Nephron progenitor cell (in vitro differentiated cells): ENCODE data around the gene NOM1.

Source experiments
- DNase-seq: peaks from one replicate; pipeline ENCODE4 v3.0.0; 2021
- H3K27ac Mint-ChIP-seq: 2 replicates; pipeline ENCODE4 v1.8.0; 2021; ENCODE audit warnings: mild to moderate bottlenecking, moderate library complexity, mixed read lengths
- H3K27me3 Mint-ChIP-seq: 2 replicates; pipeline ENCODE4 v1.8.0; 2021; ENCODE audit warnings: mild to moderate bottlenecking, low read depth, mixed read lengths; ENCODE audit not compliant: poor library complexity
- H3K36me3 Mint-ChIP-seq: 2 replicates; pipeline ENCODE4 v1.8.0; 2021; ENCODE audit warnings: low read depth, mixed read lengths
- H3K4me1 Mint-ChIP-seq: 2 replicates; pipeline ENCODE4 v1.8.0; 2021; ENCODE audit warnings: mixed read lengths
- H3K4me3 Mint-ChIP-seq: 2 replicates; pipeline ENCODE4 v1.8.0; 2021; ENCODE audit warnings: mild to moderate bottlenecking, moderate library complexity, mixed read lengths
- H3K9me3 Mint-ChIP-seq: 2 replicates; pipeline ENCODE4 v1.8.0; 2021; ENCODE audit warnings: mild to moderate bottlenecking, moderate library complexity, mixed read lengths
- TF ChIP-seq, protein P1 (sequence below): fragments of 200-600 bp; sonication (generic); IDR thresholded peaks from 2 replicates; pipeline ENCODE4 v1.5.0; 2021; ENCODE audit warnings: antibody characterized with exemption

NOM1 gene

DNA sequence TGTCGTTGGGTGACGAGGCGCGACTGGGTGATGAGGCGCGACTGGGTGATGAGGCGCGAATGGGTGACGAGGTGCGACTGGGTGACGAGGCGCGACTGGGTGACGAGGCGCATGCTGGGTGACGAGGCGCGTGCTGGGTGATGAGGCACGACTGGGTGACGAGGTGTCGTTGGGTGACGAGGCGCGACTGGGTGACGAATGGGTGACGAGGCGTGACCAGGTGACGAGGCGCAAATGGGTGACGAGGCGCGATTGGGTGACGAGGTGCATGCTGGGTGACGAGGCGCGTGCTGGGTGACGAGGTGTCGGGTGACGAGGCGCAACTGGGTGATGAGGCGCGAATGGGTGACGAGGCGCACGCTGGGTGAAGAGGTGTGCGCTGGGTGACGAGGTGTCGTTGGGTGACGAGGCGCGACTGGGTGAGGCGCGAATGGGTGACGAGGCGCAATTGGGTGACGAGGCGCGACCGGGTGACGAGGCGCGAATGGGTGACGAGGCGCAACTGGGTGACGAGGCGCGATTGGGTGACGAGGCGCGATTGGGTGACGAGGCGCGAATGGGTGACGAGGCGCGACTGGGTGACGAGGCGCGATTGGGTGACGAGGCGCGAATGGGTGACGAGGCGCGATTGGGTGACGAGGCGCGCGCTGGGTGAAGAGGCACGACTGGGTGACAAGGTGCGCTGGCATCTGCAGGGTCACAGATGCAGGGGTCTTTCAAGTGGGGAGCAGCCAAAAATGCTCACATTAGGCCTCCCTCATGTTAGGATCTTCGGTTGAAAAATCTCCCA, 7.9 kb upstream of the NOM1 start:
- Mint-ChIP-seq H3K4me3 (no peak overlapping the region), H3K27me3 (peaks cover 51% of the 10 kb centered on the region), H3K36me3 (peaks cover 8% of the 10 kb centered on the region), H3K4me1 (peaks cover 23% of the 10 kb centered on the region), H3K27ac (no peak overlapping the region), H3K9me3 (peaks cover 24% of the 10 kb centered on the region)
- TF ChIP-seq, protein P1, sequence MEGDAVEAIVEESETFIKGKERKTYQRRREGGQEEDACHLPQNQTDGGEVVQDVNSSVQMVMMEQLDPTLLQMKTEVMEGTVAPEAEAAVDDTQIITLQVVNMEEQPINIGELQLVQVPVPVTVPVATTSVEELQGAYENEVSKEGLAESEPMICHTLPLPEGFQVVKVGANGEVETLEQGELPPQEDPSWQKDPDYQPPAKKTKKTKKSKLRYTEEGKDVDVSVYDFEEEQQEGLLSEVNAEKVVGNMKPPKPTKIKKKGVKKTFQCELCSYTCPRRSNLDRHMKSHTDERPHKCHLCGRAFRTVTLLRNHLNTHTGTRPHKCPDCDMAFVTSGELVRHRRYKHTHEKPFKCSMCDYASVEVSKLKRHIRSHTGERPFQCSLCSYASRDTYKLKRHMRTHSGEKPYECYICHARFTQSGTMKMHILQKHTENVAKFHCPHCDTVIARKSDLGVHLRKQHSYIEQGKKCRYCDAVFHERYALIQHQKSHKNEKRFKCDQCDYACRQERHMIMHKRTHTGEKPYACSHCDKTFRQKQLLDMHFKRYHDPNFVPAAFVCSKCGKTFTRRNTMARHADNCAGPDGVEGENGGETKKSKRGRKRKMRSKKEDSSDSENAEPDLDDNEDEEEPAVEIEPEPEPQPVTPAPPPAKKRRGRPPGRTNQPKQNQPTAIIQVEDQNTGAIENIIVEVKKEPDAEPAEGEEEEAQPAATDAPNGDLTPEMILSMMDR: no peak
- no peak for DNase-seq

DNA sequence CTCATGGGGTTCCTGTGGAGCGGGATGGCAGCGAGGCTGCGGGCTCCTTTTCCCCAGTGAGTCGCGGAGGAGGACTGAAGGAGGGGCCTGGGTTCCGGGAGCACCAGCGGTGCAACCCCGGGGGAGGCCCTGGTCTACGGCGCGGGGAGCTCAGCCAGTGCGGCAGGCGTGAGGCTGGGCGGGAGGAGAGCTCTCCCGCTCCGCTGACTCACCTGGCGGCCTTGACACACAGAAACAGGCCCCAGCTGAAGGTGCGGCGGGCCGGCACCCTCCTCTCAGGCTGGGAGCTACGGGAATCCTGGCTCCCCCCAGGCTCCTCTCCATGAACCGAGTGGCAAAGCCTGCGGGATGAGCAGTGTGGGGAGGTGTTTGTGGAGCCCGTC, 6.8 kb upstream of the NOM1 start:
- TF ChIP-seq, protein P1: no peak
- Mint-ChIP-seq H3K27ac (no peak overlapping the region), H3K27me3 (peaks cover 55% of the 10 kb centered on the region), H3K4me3 (no peak overlapping the region), H3K36me3 (peaks cover 8% of the 10 kb centered on the region), H3K4me1 (peaks cover 29% of the 10 kb centered on the region), H3K9me3 (peaks cover 28% of the 10 kb centered on the region)
- no peak for DNase-seq

DNA sequence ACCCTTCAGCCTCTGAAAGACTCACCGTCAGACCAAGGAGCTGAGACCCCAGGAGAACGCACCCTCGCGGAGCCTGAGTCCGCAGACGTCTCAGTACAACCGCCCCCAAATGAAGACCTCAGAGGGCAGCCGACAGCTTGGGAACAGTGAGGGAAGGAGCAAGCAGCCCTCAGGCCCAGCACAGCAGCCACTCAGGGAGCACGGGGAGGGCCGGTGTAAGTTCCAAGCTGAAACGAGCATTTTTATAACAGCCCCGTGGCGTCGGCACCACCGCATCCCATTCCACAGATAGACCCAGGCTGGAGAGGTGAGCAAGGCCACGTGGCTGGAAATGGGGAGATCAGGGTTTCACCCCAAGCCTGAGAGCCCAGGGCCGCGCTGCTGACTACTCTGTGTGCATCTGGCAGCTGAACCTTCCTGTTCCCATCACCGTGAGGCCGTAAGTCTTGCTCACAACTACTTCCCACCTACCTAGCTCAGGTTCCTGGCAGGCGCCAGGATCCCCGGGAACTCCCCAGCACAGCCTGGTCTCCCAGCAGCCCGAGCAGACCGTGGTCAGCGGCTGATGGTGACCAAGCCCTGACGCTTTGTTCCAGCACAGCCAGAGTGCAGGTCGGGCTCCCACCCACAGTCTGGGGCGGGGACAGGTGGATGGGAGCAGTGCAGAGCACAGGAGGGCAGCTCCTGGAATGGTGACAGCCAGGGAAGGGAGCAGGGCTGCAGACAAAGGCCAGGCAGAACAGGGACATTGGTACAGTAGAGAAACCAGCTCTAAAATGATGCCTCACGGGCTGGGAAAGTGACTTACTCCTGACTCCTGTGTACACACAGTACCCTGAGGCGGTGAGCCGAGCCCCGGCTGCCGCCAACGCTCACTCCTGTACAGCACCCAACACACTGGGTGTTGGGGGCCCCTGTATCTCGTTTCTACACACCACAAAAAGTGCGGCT, 6.1 kb upstream of the NOM1 start:
- peaks cover 25% of the 10 kb centered on the region for H3K4me1 Mint-ChIP-seq
- no peak overlapping the region for H3K27ac Mint-ChIP-seq
- TF ChIP-seq, protein P1: no peak
- DNase-seq: no peak
- peaks cover 50% of the 10 kb centered on the region for H3K27me3 Mint-ChIP-seq
- H3K9me3 Mint-ChIP-seq: peaks cover 28% of the 10 kb centered on the region
- peaks cover 8% of the 10 kb centered on the region for H3K36me3 Mint-ChIP-seq
- no peak overlapping the region for H3K4me3 Mint-ChIP-seq

DNA sequence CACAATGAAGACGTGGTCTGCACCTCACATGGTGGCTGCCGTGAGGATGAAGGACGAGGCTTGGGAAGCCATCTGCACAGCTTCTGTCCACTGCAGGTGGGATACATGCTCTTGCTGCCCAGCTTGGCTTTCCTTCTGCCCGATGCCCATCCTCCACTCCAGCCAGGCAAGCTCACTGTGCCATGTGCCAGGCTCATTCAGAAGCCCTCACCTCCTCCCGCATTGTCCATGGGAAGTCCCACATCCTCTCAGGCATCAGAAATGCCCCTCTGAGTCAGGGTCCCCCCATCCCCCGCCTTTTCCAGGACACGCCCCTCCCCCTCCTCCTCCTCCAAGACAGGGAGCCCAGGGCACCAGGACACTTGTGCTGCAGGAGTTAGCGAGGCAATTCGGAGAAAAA, 4.6 kb upstream of the NOM1 start:
- peaks cover 49% of the 10 kb centered on the region for H3K27me3 Mint-ChIP-seq
- TF ChIP-seq, protein P1: no peak
- H3K4me3 Mint-ChIP-seq: no peak overlapping the region
- H3K27ac Mint-ChIP-seq: no peak overlapping the region
- H3K36me3 Mint-ChIP-seq: peaks cover 8% of the 10 kb centered on the region
- H3K4me1 Mint-ChIP-seq: peaks cover 24% of the 10 kb centered on the region
- no peak for DNase-seq
- H3K9me3 Mint-ChIP-seq: peaks cover 28% of the 10 kb centered on the region

DNA sequence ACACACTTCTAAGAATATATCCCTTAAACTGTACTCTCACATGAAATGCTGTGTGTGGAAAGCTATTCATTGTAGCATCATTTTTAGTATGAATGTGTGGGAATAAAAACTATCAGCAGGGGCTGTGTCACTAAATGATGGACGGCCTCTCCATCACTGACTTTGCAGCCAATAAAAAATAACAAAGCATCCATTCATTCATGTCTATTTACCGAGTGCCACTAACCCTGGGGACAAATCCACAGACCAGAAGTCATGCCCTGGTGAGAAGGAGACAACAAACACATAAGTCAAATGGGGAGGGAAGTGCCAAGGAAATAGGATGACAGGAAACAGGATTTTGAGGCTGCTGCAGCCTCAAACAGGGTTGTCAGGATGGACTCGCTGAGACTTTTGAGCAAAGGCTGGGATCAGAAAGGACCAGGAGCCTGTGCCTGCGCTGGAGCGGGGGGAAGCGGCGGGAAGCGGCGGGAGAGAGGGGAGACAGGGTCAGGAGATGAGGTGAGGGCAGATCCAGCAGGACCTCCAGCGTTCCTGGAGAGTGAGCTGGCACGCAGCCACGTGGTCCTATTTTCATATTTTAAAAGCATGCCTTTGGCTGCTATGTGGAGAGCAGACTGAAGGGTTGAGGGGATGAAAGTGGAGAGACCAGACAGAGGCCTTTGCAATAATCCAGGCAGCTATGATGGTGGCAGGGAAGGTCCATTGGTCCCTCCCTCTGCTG, 2.2 kb upstream of the NOM1 start:
- Mint-ChIP-seq H3K36me3 (peaks cover 4% of the 10 kb centered on the region), H3K27me3 (peaks cover 40% of the 10 kb centered on the region), H3K4me1 (peaks cover 46% of the 10 kb centered on the region), H3K4me3 (peak overlapping the region; percentile 41), H3K9me3 (peaks cover 8% of the 10 kb centered on the region), H3K27ac (no peak overlapping the region)
- DNase-seq: no peak
- TF ChIP-seq, protein P1: no peak
